Measurements from ENCODE around the gene C5orf15.

The C5orf15 gene

DNA sequence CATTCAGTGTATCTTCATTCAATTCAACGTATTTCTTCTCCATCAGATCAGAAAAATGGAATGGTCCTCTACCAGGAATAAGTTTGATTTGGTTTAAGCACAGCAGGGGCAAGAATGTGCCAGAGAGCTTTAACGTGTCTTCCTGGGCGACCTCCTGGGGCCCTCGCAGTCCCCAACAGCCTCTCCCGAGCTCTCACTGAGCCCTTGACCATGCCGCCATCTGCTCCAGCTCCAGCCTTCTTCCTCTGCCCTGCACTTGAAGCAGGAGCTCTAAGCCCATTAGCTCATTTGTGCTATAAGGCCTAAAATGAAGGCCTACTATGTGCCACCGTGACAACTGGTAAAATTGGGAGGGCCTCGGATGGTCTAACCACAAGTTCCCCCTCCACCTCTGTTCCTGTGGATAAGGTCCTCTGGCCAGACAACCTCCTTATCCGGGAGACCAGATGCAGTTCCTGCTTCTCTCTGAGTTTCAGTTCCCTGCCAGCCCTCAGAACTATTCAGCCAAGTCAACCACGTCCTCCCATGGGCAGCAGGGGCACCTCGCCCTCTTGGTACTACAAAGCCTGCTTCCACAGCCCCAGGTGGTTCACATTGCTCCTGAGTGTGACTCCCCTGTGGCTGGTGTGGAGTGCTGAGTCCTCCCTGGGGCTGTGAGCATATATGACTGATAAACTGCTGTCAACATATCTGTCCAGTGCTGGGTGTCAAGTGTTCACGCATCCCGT lies 35.8 kb downstream of the C5orf15 start:
- peaks cover 15% of the 10 kb centered on the region for H3K9me3 Mint-ChIP-seq
- H3K4me1 Mint-ChIP-seq (ENCODE audit: low read depth), result peaks cover 55% of the 10 kb centered on the region
- H3K36me3 Mint-ChIP-seq (ENCODE audit: low read depth), result no peaks in the 10 kb centered on the region
- H3K27me3 Mint-ChIP-seq, result peaks cover 20% of the 10 kb centered on the region
- intact Hi-C loops (cut with micrococcal nuclease), result no loop called here
- H3K4me3 Mint-ChIP-seq, result no peak overlapping the region
- peak overlapping the region; percentile 52 for H3K27ac Mint-ChIP-seq

DNA sequence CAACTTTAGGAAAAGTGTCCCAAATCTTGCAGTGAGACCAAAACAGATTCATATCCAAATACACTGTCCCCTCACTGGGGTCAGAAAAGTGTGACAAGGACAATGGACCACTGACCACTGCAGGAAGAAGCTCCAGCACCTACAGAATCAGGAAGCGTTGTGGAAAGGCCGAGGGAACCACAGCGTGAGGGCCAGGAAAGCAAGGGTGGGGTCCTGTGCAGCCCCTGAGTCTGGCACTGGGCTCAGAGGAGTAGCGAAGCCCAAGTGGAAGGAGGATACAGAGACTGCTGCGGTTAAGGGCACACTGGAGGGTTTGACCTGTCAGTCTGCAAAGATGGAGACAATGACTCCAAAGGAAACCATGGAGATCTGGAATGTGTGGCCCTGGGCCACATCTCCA lies 36.9 kb downstream of the C5orf15 start:
- Mint-ChIP-seq H3K27ac (no peak overlapping the region), H3K27me3 (peaks cover 22% of the 10 kb centered on the region), H3K36me3 (ENCODE audit: low read depth) (no peaks in the 10 kb centered on the region), H3K4me3 (no peak overlapping the region), H3K9me3 (peaks cover 11% of the 10 kb centered on the region), H3K4me1 (ENCODE audit: low read depth) (peaks cover 52% of the 10 kb centered on the region)
- intact Hi-C loops (cut with micrococcal nuclease), result no loop called here

DNA sequence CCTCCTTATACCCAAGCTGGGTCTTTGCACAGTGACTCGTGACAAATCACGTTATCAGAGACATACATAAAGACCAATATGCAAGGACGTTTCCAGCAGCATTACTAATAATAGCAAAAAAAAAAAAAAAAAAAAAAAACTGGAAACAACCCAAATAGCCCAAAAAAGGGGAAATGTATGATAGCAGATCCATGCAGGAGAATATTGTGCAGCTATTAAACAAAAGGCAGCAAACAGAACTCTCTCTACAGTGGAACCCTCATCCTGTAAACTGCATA lies 37.7 kb downstream of the C5orf15 start:
- Mint-ChIP-seq H3K27ac (peak overlapping the region; percentile 77), H3K36me3 (ENCODE audit: low read depth) (no peaks in the 10 kb centered on the region), H3K4me1 (ENCODE audit: low read depth) (peaks cover 50% of the 10 kb centered on the region), H3K9me3 (peaks cover 3% of the 10 kb centered on the region), H3K27me3 (peaks cover 19% of the 10 kb centered on the region), H3K4me3 (no peak overlapping the region)
- intact Hi-C loops (cut with micrococcal nuclease), result no loop called here

DNA sequence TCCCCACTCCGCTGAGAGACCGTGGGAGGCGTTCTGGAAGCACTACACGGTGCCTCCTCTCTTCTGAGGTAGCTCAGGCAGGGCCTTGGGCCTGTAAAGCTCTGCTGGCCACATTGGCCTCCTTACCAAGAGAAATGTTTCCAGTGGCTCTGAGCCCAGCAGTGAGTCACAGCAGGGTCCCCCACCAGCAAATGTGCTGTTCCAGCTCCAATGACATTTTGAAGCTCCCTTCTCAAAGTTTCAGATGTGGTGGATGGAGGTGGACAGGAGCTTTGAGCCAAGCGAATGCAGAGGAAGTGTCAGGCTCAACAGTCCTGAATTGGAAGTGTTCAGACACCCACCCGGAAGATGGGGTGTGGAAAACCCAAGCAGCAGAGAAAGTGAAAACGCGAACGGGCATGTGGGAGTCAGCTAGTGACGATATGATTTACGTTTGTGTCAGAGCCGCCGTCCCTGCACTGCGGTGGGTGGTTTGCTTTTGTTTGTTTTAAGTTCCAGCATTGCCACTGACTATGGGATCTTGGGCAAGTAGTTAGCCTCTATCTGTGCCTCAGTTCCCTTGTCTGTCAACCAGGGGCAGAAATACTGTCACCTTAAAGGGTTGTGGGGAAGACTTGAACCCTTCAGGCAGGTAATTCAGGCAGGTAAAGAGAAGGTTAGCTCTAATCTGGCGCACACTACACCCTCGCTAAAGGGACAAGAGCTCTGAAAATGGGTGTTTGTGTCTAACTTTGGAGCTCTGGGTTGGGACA lies 38.2 kb downstream of the C5orf15 start:
- H3K4me1 Mint-ChIP-seq (ENCODE audit: low read depth), result peaks cover 53% of the 10 kb centered on the region
- intact Hi-C loops (cut with micrococcal nuclease), result no loop called here
- H3K4me3 Mint-ChIP-seq, result peak overlapping the region; percentile 53
- no peaks in the 10 kb centered on the region for H3K9me3 Mint-ChIP-seq
- H3K27ac Mint-ChIP-seq, result peak overlapping the region; percentile 77
- no peaks in the 10 kb centered on the region for H3K36me3 Mint-ChIP-seq (ENCODE audit: low read depth)
- peaks cover 19% of the 10 kb centered on the region for H3K27me3 Mint-ChIP-seq

DNA sequence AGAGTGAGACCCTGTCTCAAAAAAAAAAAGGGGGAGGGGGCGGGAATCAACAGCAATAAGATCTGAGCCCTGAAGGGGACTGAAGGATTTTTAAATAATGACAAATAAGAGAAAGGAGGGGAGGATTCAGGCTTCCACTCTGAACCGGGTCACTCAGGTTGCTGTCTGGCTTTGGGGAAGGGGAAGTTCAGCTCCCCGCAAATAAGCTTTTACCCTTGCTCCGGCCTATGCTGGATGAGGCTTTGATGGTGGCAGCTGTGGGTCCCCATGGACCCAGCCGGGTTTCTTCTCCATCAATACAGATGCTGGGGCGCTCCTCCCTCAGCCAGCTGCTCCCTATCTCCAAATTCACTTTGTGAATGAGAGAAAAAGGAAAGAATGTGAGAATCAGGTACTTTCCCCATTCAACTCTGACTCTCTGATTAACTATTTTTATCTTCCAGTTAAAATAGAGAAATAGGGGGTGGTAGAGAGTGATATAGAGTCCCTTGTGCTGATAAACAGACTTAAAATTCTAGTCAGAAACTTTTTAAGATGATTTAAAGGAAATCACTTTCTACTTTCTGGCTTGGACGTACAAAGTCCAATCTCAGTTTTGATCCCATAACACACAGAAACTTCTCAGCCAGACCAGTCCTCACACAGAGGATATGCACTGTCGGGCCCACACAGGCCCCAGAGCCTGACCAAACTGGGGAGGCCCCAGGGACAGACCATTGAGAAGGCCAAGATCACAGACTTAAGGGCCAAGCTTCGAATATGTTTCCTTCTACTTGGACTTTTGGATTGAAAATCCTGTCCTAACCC lies 39.6 kb downstream of the C5orf15 start:
- H3K9me3 Mint-ChIP-seq, result no peaks in the 10 kb centered on the region
- intact Hi-C loops (cut with micrococcal nuclease), result no loop called here
- H3K4me1 Mint-ChIP-seq (ENCODE audit: low read depth), result peaks cover 46% of the 10 kb centered on the region
- peaks cover 24% of the 10 kb centered on the region for H3K27me3 Mint-ChIP-seq
- no peak overlapping the region for H3K27ac Mint-ChIP-seq
- H3K4me3 Mint-ChIP-seq, result no peak overlapping the region
- no peaks in the 10 kb centered on the region for H3K36me3 Mint-ChIP-seq (ENCODE audit: low read depth)

DNA sequence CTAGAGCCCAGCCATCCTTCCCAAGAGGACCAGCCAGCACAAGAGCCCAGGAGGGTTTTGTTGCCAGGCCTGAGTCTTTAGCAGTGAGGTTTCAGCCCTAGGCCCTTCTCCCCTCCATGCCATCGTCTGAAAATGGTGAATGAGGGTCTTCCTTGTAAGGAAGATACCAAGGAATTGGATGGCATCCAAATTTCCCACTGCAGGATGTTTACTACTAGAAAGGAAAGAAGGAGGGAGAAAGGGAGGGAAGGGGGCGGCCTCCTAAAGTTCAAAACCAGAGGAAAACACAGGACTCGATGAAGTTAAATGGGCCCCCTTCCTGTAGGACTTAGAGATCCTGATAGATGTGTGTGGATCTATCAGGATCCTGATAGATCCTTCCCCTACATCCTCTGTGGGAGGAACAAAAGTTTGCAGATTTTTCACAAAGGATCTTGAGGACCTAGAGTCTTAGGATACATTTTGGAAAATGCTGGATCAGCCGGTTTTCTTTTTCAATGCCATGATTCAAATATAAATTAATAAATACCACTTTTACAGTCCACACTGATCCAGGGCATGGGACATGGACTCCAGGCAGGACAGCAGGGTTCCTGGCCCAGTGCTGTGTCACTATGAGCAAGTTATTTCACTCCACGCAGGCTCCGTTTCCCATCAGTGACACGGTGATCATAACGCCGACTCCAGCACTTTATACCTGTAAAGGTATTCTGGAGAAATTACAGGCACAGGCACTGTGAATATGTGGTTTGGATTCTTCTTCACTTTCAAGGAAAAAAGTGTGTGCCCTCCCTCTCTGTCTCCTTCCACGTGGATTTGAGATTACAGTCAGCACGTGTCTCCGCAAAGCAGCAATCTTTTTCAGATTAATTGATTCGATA lies 40.9 kb downstream of the C5orf15 start:
- intact Hi-C loops (cut with micrococcal nuclease), result no loop called here
- Mint-ChIP-seq H3K36me3 (ENCODE audit: low read depth) (no peaks in the 10 kb centered on the region), H3K27ac (no peak overlapping the region), H3K4me3 (no peak overlapping the region), H3K4me1 (ENCODE audit: low read depth) (peaks cover 33% of the 10 kb centered on the region), H3K9me3 (no peaks in the 10 kb centered on the region), H3K27me3 (peaks cover 27% of the 10 kb centered on the region)

DNA sequence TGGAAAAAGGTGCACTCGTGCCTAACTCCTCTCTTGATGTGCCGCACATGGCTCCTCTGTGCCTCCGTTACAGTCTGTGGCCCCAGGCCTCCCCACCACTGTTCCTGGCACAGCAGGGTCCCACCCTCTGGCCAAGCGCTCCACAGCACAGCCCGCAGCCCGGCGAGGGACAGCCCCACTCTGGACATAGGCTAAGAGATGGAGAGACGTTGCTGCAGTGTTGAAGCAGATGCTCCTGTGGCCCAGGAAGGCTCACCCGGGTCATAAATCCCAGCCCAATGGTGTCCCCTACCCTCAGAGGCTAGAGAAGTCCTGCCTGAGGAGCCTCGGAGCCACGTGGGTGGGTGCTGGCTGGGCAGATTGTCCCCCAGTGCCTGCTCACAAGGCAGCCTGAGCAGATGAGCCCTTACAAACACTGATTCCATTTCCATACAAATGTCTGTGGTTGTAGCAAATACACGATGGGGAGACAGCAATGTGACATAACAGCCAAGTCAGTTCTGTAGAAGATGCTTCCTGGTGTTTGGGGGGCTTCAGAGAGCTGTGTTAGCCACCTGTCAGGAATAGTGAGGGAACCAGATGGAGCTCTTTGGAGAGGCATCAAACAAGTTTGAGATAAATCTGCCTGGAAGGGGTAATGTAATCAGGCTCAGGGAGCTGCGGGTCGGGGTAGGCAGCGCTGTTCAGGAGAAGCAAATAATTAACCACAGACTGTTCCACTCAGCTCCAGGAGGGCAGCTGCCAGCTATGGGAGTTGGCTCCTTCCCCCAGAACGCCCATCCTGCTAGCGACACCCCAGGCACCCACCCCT lies 41.7 kb downstream of the C5orf15 start:
- intact Hi-C loops (cut with micrococcal nuclease), result no loop called here
- peaks cover 28% of the 10 kb centered on the region for H3K27me3 Mint-ChIP-seq
- no peak overlapping the region for H3K27ac Mint-ChIP-seq
- H3K36me3 Mint-ChIP-seq (ENCODE audit: low read depth), result no peaks in the 10 kb centered on the region
- peaks cover 26% of the 10 kb centered on the region for H3K4me1 Mint-ChIP-seq (ENCODE audit: low read depth)
- no peaks in the 10 kb centered on the region for H3K9me3 Mint-ChIP-seq
- H3K4me3 Mint-ChIP-seq, result no peak overlapping the region

DNA sequence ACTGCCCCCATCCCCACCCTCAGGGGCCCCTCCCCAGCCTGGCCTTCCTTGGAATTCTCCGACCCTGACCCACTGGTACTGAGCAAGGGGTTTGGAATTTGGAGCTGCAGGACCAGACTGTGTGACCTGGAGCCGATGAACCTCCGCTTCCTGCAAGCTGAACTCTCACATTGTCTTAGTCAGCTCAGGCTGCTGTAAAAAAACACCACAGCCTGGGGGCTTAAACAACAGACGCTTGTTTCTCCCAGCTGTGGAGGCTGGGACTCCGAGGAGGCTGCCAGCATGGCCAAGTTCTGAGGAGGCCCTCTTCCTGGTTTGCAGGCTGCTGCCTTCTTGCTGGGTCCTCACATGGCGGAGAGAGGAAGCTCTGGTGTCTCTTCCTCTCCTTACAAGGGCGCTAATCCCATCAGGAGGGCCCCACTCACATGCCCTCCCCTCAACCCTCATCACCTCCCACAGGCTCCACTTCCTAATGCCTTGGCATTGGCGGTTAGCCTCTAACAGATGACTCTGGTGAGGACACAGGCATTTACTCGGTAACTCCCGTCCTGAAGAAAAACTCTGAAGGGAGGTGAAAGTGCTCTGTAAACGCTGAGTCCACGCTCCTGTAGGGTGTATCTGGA lies 42.4 kb downstream of the C5orf15 start:
- intact Hi-C loops (cut with micrococcal nuclease), result no loop called here
- H3K27ac Mint-ChIP-seq, result no peak overlapping the region
- no peaks in the 10 kb centered on the region for H3K36me3 Mint-ChIP-seq (ENCODE audit: low read depth)
- peaks cover 18% of the 10 kb centered on the region for H3K4me1 Mint-ChIP-seq (ENCODE audit: low read depth)
- H3K9me3 Mint-ChIP-seq, result no peaks in the 10 kb centered on the region
- peaks cover 29% of the 10 kb centered on the region for H3K27me3 Mint-ChIP-seq
- H3K4me3 Mint-ChIP-seq, result no peak overlapping the region

DNA sequence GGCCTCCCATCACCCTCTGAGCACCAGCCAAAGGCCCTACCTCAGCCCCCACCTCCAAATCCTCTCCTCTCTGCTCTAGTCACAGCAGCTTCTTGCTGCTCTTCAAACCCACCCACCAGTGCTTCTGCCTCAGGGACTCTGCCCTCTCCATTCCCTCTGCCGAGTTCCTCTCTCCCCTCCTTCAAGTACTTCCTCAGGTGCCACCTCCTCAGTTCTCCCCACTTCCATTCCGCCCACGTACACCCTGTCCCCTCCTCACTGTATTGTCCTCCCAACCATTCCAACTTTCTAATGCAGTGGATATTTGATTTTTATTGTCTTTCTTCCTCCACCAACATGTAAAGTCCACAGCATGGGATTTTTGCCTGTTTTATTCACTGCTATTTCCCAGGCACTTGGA lies 43.2 kb downstream of the C5orf15 start:
- H3K27ac Mint-ChIP-seq, result no peak overlapping the region

DNA sequence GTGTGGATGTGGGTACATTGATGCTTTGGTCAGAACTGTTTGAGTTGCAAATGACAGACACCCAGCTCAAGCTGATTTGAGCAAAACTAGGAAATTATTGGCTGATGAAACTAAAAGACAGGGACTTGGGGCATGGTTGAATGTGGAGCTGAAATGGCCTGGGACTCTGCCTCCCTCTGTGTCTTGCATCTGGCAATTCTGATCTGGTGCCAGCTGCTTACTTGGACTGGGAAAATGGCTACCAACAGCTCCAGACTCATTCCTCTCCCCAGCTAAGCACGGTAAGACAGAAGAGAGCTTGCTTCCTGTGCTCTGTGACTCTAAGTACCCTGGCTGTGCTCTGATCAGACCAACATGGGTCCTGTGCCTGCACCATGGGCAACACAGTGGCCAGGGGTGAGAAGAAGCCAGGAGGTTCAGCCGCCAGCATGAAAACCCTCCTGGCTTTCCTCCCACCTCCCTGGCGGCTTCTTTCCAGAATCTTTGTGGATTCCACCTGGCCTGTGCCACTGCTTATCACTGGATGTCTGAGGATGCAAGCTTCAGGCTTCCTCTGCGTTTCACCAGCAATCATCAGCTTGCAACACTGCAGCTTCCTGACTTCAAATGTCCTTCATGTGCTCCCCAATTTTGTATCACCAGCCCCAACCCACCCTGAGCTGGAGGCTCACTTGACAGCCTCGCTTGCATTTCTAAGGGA lies 44.1 kb downstream of the C5orf15 start:
- Mint-ChIP-seq H3K27me3 (peaks cover 30% of the 10 kb centered on the region), H3K4me3 (no peak overlapping the region), H3K36me3 (ENCODE audit: low read depth) (no peaks in the 10 kb centered on the region), H3K4me1 (ENCODE audit: low read depth) (peaks cover 5% of the 10 kb centered on the region), H3K9me3 (no peaks in the 10 kb centered on the region), H3K27ac (no peak overlapping the region)
- intact Hi-C loops (cut with micrococcal nuclease), result no loop called here

More for the DNA sequence above, 43.2 kb downstream of the C5orf15 start:
- intact Hi-C loops (cut with micrococcal nuclease), result no loop called here
- H3K4me3 Mint-ChIP-seq, result no peak overlapping the region
- no peaks in the 10 kb centered on the region for H3K36me3 Mint-ChIP-seq (ENCODE audit: low read depth)
- peaks cover 11% of the 10 kb centered on the region for H3K4me1 Mint-ChIP-seq (ENCODE audit: low read depth)
- H3K9me3 Mint-ChIP-seq, result no peaks in the 10 kb centered on the region
- H3K27me3 Mint-ChIP-seq, result peaks cover 31% of the 10 kb centered on the region

DNA sequence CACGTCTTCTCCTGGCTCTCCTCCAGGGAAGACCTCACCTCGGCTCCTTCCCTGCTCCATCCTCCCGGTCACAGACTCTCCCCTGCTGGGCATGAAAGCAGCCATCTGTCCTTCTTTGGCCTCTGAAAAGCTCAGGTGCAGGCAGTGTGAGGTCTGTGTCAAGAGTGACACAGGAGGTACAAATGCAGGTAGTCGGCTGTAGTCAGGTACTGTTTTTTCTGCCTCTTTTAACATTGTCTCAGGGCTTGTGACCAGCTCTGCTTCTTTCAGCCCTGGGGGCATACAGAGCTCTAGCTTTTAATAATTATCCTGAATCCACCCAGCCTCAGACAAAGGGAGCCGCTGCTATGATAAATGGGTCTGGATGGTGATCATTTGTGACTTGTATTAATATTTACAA lies 46.4 kb downstream of the C5orf15 start:
- H3K4me1 Mint-ChIP-seq (ENCODE audit: low read depth), result peaks cover 5% of the 10 kb centered on the region
- no peaks in the 10 kb centered on the region for H3K36me3 Mint-ChIP-seq (ENCODE audit: low read depth)
- no peak overlapping the region for H3K27ac Mint-ChIP-seq
- no peak overlapping the region for H3K4me3 Mint-ChIP-seq
- no peaks in the 10 kb centered on the region for H3K9me3 Mint-ChIP-seq
- H3K27me3 Mint-ChIP-seq, result peaks cover 27% of the 10 kb centered on the region
- intact Hi-C loops (cut with micrococcal nuclease), result no loop called here

DNA sequence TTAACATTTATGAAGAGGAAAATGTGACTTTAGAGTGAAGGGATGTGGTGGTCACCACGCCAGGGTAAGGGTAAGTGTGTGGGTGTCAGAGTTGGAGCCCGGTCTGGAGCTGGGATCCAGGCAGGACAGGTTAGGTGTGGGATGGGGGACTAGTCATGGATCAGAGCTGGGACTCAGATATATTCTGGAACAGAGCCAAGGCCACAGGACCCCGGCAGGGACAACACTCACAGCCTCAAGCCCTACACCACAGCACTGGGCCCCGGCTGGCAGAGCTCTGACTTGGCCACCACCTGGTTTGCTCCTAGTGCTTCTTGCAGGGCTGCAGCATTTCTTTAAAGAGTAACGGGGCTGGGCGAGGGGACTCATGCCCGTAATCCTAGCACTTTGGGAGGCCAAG lies 47.4 kb downstream of the C5orf15 start:
- no peaks in the 10 kb centered on the region for H3K36me3 Mint-ChIP-seq (ENCODE audit: low read depth)
- peaks cover 23% of the 10 kb centered on the region for H3K27me3 Mint-ChIP-seq
- peaks cover 5% of the 10 kb centered on the region for H3K4me1 Mint-ChIP-seq (ENCODE audit: low read depth)
- no peak overlapping the region for H3K27ac Mint-ChIP-seq
- H3K4me3 Mint-ChIP-seq, result no peak overlapping the region
- H3K9me3 Mint-ChIP-seq, result no peaks in the 10 kb centered on the region
- intact Hi-C loops (cut with micrococcal nuclease), result no loop called here

Data from dendritic cell treated with granulocyte-macrophage colony-stimulating factor and Interleukin-4, amounts not matched to agents 40 ng/mL and 50 ng/mL, for 4 days (primary cell).